ENCODE results near the gene TMEM63A. TPM values are rescaled to one million over a fixed set of nuclear protein-coding genes. Genes with fewer than 3 reads are reported as not detected.
A peak's percentile ranks its signal among the peaks of the same experiment; 100 is the strongest.

Gene TMEM63A
- total and polyA plus RNA-seq, 2 of the 13 experiments (the other 11 are each of a cell fraction or from before 2014, with no cell fraction given), result 23.9 to 53.3 TPM

DNA sequence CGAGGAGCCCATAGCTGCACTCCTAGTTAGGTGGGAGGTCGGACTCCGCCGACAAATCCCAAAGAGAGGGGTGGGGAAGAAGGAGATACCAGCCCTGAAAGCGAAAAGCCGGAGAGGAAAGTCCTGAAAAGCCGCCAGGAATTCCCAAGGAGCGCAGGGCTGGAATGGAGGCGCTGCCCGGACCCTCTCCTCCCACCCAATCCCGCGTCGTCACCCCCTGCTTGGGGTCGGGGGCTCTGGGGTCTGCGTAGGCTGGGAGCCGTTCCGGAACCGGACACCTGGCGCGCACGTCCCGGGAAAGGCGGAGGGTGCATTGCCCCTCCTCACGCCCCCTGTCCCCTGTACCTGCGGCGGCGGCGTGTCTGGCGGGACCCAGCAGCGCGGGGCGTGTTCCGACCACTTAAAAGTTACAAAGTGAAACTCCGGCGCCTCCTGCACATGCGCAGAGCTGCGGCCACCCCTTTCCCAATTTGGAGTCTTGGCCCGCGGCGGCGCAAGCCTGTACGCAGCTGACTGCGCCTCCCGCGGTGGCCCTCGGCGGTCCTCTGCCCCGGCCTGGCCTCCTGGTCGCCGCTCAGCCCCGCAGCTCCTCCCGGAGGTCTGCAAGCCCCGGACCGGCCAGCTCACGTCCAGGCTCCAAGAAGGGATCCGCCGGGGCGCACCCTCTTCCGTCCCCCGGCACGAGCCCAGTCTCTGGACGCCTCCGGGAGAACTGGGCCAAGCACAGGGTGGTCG lies at the start of gene TMEM63A (continued):
- no peak for TF ChIP-seq NFIC (IDR thresholded peaks at IDR 0.05; ENCODE audit: low read length)
- TF ChIP-seq GATAD1 (CRISPR knock-in tag; IDR thresholded peaks at IDR 0.05), result no peak
- TF ChIP-seq ARNTL (CRISPR knock-in tag; IDR thresholded peaks at IDR 0.05), result peak; percentile 23; the same call in 1 of the 2 replicates
- no peak for TF ChIP-seq ZNF562 (CRISPR knock-in tag; IDR thresholded peaks at IDR 0.05; ENCODE audit: borderline replicate concordance)
- TF ChIP-seq ZNF256 (CRISPR knock-in tag; conservative IDR thresholded peaks at IDR 0.05), result no peak
- TF ChIP-seq, protein P1, sequence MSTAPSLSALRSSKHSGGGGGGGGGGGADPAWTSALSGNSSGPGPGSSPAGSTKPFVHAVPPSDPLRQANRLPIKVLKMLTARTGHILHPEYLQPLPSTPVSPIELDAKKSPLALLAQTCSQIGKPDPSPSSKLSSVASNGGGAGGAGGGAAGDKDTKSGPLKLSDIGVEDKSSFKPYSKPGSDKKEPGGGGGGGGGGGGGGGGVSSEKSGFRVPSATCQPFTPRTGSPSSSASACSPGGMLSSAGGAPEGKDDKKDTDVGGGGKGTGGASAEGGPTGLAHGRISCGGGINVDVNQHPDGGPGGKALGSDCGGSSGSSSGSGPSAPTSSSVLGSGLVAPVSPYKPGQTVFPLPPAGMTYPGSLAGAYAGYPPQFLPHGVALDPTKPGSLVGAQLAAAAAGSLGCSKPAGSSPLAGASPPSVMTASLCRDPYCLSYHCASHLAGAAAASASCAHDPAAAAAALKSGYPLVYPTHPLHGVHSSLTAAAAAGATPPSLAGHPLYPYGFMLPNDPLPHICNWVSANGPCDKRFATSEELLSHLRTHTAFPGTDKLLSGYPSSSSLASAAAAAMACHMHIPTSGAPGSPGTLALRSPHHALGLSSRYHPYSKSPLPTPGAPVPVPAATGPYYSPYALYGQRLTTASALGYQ (CRISPR knock-in tag; IDR thresholded peaks at IDR 0.05), result peak; percentile 55; the same call in 1 of the 2 replicates
- no peak for TF ChIP-seq FOXP1 (IDR thresholded peaks at IDR 0.05)
- no peak for TF ChIP-seq FOXP1 (CRISPR knock-in tag; IDR thresholded peaks at IDR 0.05)
- TF ChIP-seq HOXD1 (CRISPR knock-in tag; IDR thresholded peaks at IDR 0.05), result peak; percentile 16; the same call in 1 of the 2 replicates
- TF ChIP-seq YEATS4 (CRISPR knock-in tag; IDR thresholded peaks at IDR 0.05; ENCODE audit: borderline replicate concordance), result peak; percentile 82; the same call in 1 of the 2 replicates
- TF ChIP-seq, protein P2, sequence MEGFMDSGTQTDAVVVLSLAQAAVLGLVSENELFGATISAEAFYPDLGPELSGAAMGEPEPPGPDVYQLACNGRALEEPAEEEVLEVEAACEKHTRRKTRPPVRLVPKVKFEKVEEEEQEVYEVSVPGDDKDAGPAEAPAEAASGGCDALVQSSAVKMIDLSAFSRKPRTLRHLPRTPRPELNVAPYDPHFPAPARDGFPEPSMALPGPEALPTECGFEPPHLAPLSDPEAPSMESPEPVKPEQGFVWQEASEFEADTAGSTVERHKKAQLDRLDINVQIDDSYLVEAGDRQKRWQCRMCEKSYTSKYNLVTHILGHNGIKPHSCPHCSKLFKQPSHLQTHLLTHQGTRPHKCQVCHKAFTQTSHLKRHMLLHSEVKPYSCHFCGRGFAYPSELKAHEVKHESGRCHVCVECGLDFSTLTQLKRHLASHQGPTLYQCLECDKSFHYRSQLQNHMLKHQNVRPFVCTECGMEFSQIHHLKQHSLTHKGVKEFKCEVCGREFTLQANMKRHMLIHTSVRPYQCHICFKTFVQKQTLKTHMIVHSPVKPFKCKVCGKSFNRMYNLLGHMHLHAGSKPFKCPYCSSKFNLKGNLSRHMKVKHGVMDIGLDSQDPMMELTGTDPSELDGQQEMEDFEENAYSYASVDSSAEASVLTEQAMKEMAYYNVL (CRISPR knock-in tag; IDR thresholded peaks at IDR 0.05; ENCODE audit: borderline replicate concordance), result peak; percentile 64; the same call in 1 of the 2 replicates
- TF ChIP-seq, protein P3, sequence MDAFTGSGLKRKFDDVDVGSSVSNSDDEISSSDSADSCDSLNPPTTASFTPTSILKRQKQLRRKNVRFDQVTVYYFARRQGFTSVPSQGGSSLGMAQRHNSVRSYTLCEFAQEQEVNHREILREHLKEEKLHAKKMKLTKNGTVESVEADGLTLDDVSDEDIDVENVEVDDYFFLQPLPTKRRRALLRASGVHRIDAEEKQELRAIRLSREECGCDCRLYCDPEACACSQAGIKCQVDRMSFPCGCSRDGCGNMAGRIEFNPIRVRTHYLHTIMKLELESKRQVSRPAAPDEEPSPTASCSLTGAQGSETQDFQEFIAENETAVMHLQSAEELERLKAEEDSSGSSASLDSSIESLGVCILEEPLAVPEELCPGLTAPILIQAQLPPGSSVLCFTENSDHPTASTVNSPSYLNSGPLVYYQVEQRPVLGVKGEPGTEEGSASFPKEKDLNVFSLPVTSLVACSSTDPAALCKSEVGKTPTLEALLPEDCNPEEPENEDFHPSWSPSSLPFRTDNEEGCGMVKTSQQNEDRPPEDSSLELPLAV (CRISPR knock-in tag; conservative IDR thresholded peaks at IDR 0.05; ENCODE audit: low read depth), result no peak
- TF ChIP-seq AGO1 (IDR thresholded peaks at IDR 0.05; ENCODE audit: low read depth, low read length, poor library complexity, severe bottlenecking), result no peak
- no peak for TF ChIP-seq ZNF550 (CRISPR knock-in tag; IDR thresholded peaks at IDR 0.05; ENCODE audit: borderline replicate concordance)
- TF ChIP-seq ZNF724P (CRISPR knock-in tag; IDR thresholded peaks at IDR 0.05; ENCODE audit: borderline replicate concordance), result no peak
- no peak for TF ChIP-seq SOX13 (IDR thresholded peaks at IDR 0.05)
- no peak for TF ChIP-seq SOX13 (CRISPR knock-in tag; conservative IDR thresholded peaks at IDR 0.05 in 1 of 2, IDR thresholded peaks at IDR 0.05 in 1 of 2)
- no peak for TF ChIP-seq GLI4 (CRISPR knock-in tag; IDR thresholded peaks at IDR 0.05; ENCODE audit: borderline replicate concordance)
- TF ChIP-seq KAT7 (CRISPR knock-in tag; IDR thresholded peaks at IDR 0.05; ENCODE audit: borderline replicate concordance), result no peak
- TF ChIP-seq, protein P4, sequence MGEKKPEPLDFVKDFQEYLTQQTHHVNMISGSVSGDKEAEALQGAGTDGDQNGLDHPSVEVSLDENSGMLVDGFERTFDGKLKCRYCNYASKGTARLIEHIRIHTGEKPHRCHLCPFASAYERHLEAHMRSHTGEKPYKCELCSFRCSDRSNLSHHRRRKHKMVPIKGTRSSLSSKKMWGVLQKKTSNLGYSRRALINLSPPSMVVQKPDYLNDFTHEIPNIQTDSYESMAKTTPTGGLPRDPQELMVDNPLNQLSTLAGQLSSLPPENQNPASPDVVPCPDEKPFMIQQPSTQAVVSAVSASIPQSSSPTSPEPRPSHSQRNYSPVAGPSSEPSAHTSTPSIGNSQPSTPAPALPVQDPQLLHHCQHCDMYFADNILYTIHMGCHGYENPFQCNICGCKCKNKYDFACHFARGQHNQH (CRISPR knock-in tag; IDR thresholded peaks at IDR 0.05), result no peak; the same call in 1 of the 2 replicates

Measured in HepG2 (cell line).